H1 (cell line): ENCODE results near the gene ARL8A. TPM values are rescaled to one million over a fixed set of nuclear protein-coding genes. Genes with fewer than 3 reads are reported as not detected.

Experiments
- CTCF ChIA-PET: fragments of 300-600 bp; sonication (Branson Sonifier 250); formaldehyde crosslinking; loops from one replicate; lab custom pipeline; 2021; ENCODE audit not compliant: partially characterized antibody; lab: Charles Lee
- POLR2A ChIA-PET: fragments of 300-600 bp; sonication (Branson Sonifier 250); formaldehyde crosslinking; loops from one replicate; lab custom pipeline; 2021; ENCODE audit warnings: inconsistent platforms; ENCODE audit not compliant: partially characterized antibody; lab: Charles Lee
- DNase-seq, 2 experiments: peaks; one replicate each; pipeline versions ENCODE4 v3.0.0 to v3.0.0-alpha.2; 2010 to 2022; ENCODE audit warnings: low spot score in 2 of 2, low read depth in 1 of 2, mixed read lengths in 1 of 2
- FAIRE-seq: peaks from 2 replicates; lab custom pipeline; 2011; peaks lifted over from hg19 to GRCh38; lab: Jason Lieb, UNC
- H2AFZ ChIP-seq: 2 replicates; pipeline ENCODE4 v1.8.1; 2012; ENCODE audit warnings: low read length, inconsistent platforms
- H2AK5ac ChIP-seq: 2 replicates; pipeline ENCODE4 v1.6.1; 2013; ENCODE audit warnings: low read depth, low read length
- H2BK120ac ChIP-seq: replicated peaks from 2 replicates; pipeline ENCODE3; 2013; ENCODE audit warnings: low read depth, low read length, inconsistent platforms
- H2BK12ac ChIP-seq: 2 replicates; pipeline ENCODE4 v1.6.1; 2013; ENCODE audit warnings: low read depth, low read length
- H2BK15ac ChIP-seq: 2 replicates; pipeline ENCODE4 v1.6.1; 2013; ENCODE audit warnings: low read length
- H2BK20ac ChIP-seq: 2 replicates; pipeline ENCODE4 v1.6.1; 2013; ENCODE audit warnings: low read length
- H2BK5ac ChIP-seq: 2 replicates; pipeline ENCODE4 v1.6.1; 2013; ENCODE audit warnings: low read depth, low read length
- H3K14ac ChIP-seq: 2 replicates; pipeline ENCODE4 v1.6.1; 2013; ENCODE audit warnings: inconsistent platforms; ENCODE audit not compliant: insufficient read length
- H3K18ac ChIP-seq: 2 replicates; pipeline ENCODE4 v1.6.1; 2013; ENCODE audit warnings: low read length; ENCODE audit errors: extremely low read depth
- H3K23ac ChIP-seq: 2 replicates; pipeline ENCODE4 v1.6.1; 2013; ENCODE audit warnings: inconsistent platforms; ENCODE audit not compliant: insufficient read length
- H3K23me2 ChIP-seq: 2 replicates; pipeline ENCODE4 v1.6.1; 2013; ENCODE audit warnings: low read depth, low read length
- H3K27ac ChIP-seq: 2 replicates; pipeline ENCODE4 v1.6.1; 2011; ENCODE audit warnings: low read depth, low read length, inconsistent platforms
- H3K27me3 ChIP-seq, 4 experiments: replicated peaks in 1 of 4; 1 replicate in 1 of 4; 2 replicates in 3 of 4; pipeline versions ENCODE4 v1.6.1 to v1.8.1; 2011 to 2013; ENCODE audit warnings: low read length in 3 of 4, mild to moderate bottlenecking in 3 of 4, inconsistent platforms in 2 of 4, mixed read lengths in 2 of 4, moderate library complexity in 1 of 4; ENCODE audit not compliant: control insufficient read depth in 3 of 4, insufficient read depth in 3 of 4; ENCODE audit errors: extremely low read depth in 1 of 4
- H3K36me3 ChIP-seq, 4 experiments: 2 replicates each; pipeline versions ENCODE4 v1.6.1 to v1.8.1; 2011 to 2013; ENCODE audit warnings: mild to moderate bottlenecking in 4 of 4, low read length in 3 of 4, moderate library complexity in 2 of 4, control low read depth in 1 of 4, inconsistent platforms in 1 of 4; ENCODE audit not compliant: insufficient read depth in 4 of 4, control insufficient read depth in 2 of 4
- H3K4ac ChIP-seq: replicated peaks from 2 replicates; pipeline ENCODE3; 2013; ENCODE audit warnings: low read length, low read depth, mixed read lengths, inconsistent platforms; ENCODE audit not compliant: insufficient read length
- H3K4me1 ChIP-seq, 4 experiments: replicated peaks in 1 of 4; 1 replicate in 1 of 4; 2 replicates in 3 of 4; pipeline versions ENCODE4 v1.6.1 to v1.8.1; 2011 to 2013; ENCODE audit warnings: low read length in 3 of 4, inconsistent platforms in 2 of 4, mixed read lengths in 1 of 4; ENCODE audit not compliant: insufficient read depth in 4 of 4, control insufficient read depth in 3 of 4
- H3K4me2 ChIP-seq, 2 experiments: 2 replicates each; pipeline versions ENCODE4 v1.6.1 to v1.8.1; 2011 to 2013; ENCODE audit warnings: low read depth in 2 of 2, low read length in 2 of 2, control low read depth in 1 of 2, inconsistent platforms in 1 of 2, mild to moderate bottlenecking in 1 of 2; ENCODE audit not compliant: insufficient read depth in 1 of 2
- H3K4me3 ChIP-seq, 4 experiments: fragments of 200-600, 300-600 bp in 1 of 4; sonication (generic), shearing (Covaris generic), sonication (Bioruptor Twin) in 1 of 4; 2 replicates each; pipeline versions ENCODE4 v1.5.1 to v1.8.1; 2011 to 2016; ENCODE audit warnings: low read length in 4 of 4, low read depth in 3 of 4, control low read depth in 2 of 4, inconsistent platforms in 2 of 4, mild to moderate bottlenecking in 2 of 4, mixed read lengths in 1 of 4, moderate library complexity in 1 of 4; ENCODE audit not compliant: insufficient read depth in 2 of 4; ENCODE audit errors: extremely low read depth in 1 of 4
- H3K56ac ChIP-seq: replicated peaks from 2 replicates; pipeline ENCODE3; 2013; ENCODE audit warnings: low read depth, mild to moderate bottlenecking, mixed read lengths, low read length, inconsistent platforms; ENCODE audit not compliant: insufficient read length
- H3K79me1 ChIP-seq: 2 replicates; pipeline ENCODE4 v1.6.1; 2013; ENCODE audit warnings: low read depth, low read length, control low read depth
- H3K79me2 ChIP-seq, 2 experiments: 2 replicates each; pipeline versions ENCODE4 v1.6.1 to v1.8.1; 2012 to 2013; ENCODE audit warnings: low read length in 2 of 2, mild to moderate bottlenecking in 2 of 2, inconsistent platforms in 1 of 2; ENCODE audit not compliant: insufficient read depth in 2 of 2, control insufficient read depth in 1 of 2
- H3K9ac ChIP-seq, 4 experiments: replicated peaks in 1 of 4; 1 replicate in 1 of 4; 2 replicates in 3 of 4; pipeline versions ENCODE4 v1.6.1 to v1.8.1; 2011 to 2013; ENCODE audit warnings: low read depth in 3 of 4, low read length in 3 of 4, control low read depth in 2 of 4, mild to moderate bottlenecking in 2 of 4, moderate library complexity in 2 of 4, inconsistent platforms in 1 of 4; ENCODE audit errors: extremely low read depth in 1 of 4
- H3K9me3 ChIP-seq, 2 experiments: 2 replicates each; pipeline versions ENCODE4 v1.6.1 to v1.8.1; 2012 to 2013; ENCODE audit warnings: mild to moderate bottlenecking in 2 of 2, moderate library complexity in 2 of 2, control low read depth in 1 of 2, inconsistent platforms in 1 of 2, low read depth in 1 of 2, low read length in 1 of 2, mixed read lengths in 1 of 2; ENCODE audit not compliant: insufficient read depth in 2 of 2
- H4K20me1 ChIP-seq, 2 experiments: replicated peaks in 1 of 2; 2 replicates each; pipeline versions ENCODE3 to v1.8.1; 2011 to 2013; ENCODE audit warnings: inconsistent platforms in 2 of 2, low read length in 2 of 2, mild to moderate bottlenecking in 1 of 2; ENCODE audit not compliant: insufficient read depth in 2 of 2, control insufficient read depth in 1 of 2
- H4K5ac ChIP-seq: 2 replicates; pipeline ENCODE4 v1.6.1; 2013; ENCODE audit warnings: low read length, low read depth, mixed read lengths, inconsistent platforms; ENCODE audit not compliant: insufficient read length
- H4K8ac ChIP-seq: 2 replicates; pipeline ENCODE4 v1.8.0; 2013; ENCODE audit warnings: mild to moderate bottlenecking, moderate library complexity, low read length, inconsistent platforms; ENCODE audit not compliant: insufficient read depth; ENCODE audit errors: extremely low read depth
- H4K91ac ChIP-seq: replicated peaks from 2 replicates; pipeline ENCODE3; 2013; ENCODE audit warnings: low read length, mixed read lengths, inconsistent platforms; ENCODE audit not compliant: insufficient read length
- EZH2 ChIP-seq: fragments of 200-600 bp; sonication (generic); IDR thresholded peaks from 2 replicates; pipeline ENCODE4 v1.7.1; 2012; ENCODE audit warnings: low read depth, mild to moderate bottlenecking, moderate library complexity, low read length, inconsistent platforms; ENCODE audit not compliant: severe bottlenecking
- SP2 ChIP-seq: IDR thresholded peaks from 2 replicates; pipeline ENCODE4 v1.6.1; 2012; ENCODE audit warnings: mild to moderate bottlenecking, low read length, inconsistent platforms
- WGBS, 2 experiments: shearing (Covaris generic) in 1 of 2; methylation state at CpG; one replicate each; pipeline versions ENCODE4 v1.1.6 to v1.1.7; 2013 to 2015; ENCODE audit warnings: low lambda C conversion rate in 2 of 2, mixed read lengths in 2 of 2, inconsistent platforms in 1 of 2, low coverage in 1 of 2, missing lambda C conversion rate in 1 of 2; ENCODE audit not compliant: insufficient replicate concordance in 2 of 2, insufficient coverage in 1 of 2, insufficient read length in 1 of 2; ENCODE audit errors: extremely low coverage in 1 of 2, missing lambda C conversion rate in 1 of 2; 5-methylcytosine and 5-hydroxymethylcytosine counted together
- polyA plus RNA-seq, 7 experiments: library from polyadenylated mRNA; depleted of rRNA in 3 of 7; stranded (reverse) in 5 of 7; unstranded in 2 of 7; fragments of >200 nt in 5 of 7; fragments of 200-250 nt in 2 of 7; gene quantifications; 1 replicate in 5 of 7; 2 replicates in 1 of 7; 4 replicates in 1 of 7; pipeline versions ENCODE4 v1.2.1 to v1.2.3, GENCODE V29; 2011 to 2013; ENCODE audit warnings: missing spikeins in 2 of 7, mixed read lengths in 2 of 7
- total RNA-seq: library from RNA; stranded (reverse); fragmentation: NEBNext Ultra II Directional; extraction: Animal tissue kit (Norgen Biotek cat#: 25700); gene quantifications from 2 replicates; pipeline ENCODE4 v1.2.1, GENCODE V29; 2021
- TF ChIP-seq, protein P1 (sequence below), 3 experiments: IDR thresholded peaks; 1 replicate in 2 of 3; 2 replicates in 1 of 3; pipeline versions ENCODE4 v1.5.1 to v1.6.1; 2011; ENCODE audit warnings: low read length in 3 of 3, mild to moderate bottlenecking in 3 of 3, inconsistent platforms in 2 of 3, low read depth in 1 of 3, moderate library complexity in 1 of 3; ENCODE audit not compliant: insufficient read depth in 1 of 3; ENCODE audit errors: control extremely low read depth in 1 of 3

ARL8A gene
- total and polyA plus RNA-seq, 2 of the 8 experiments (the other 6 are each of a cell fraction or from before 2014, with no cell fraction given), result 40.3 to 58.7 TPM

GRCh38 chr1:202146993-202147392, 2.5 kb upstream of the ARL8A start:
- Histone ChIP-seq H2BK5ac (no peak overlapping the region), H4K5ac (no peak overlapping the region), H3K27me3 (peaks cover 0 to 7% (median 2%) of the 10 kb centered on the region in 4 experiments; a peak in 3 of 7 replicates), H4K91ac (no peak overlapping the region), H2BK12ac (0 out of 2 replicates have a peak overlapping the region, but pooled peaks have one; percentile 23), H3K36me3 (no peaks in the 10 kb centered on the region), H4K20me1 (peaks cover 2 to 9% of the 10 kb centered on the region in 2 experiments), H3K4ac (no peak overlapping the region), H2BK120ac (no peak overlapping the region), H3K23me2 (peaks cover 13% of the 10 kb centered on the region), H2BK15ac (no peak overlapping the region), H2AFZ (no peak overlapping the region), H3K27ac (no peak overlapping the region), H3K14ac (no peak overlapping the region), H3K18ac (no peak overlapping the region), H3K79me1 (peaks cover 8% of the 10 kb centered on the region), H2AK5ac (no peak overlapping the region), H2BK20ac (no peak overlapping the region), H3K56ac (no peak overlapping the region), H3K4me1 (peaks cover 3 to 13% (median 9%) of the 10 kb centered on the region in 4 experiments; a peak in 6 of 7 replicates), H3K9ac (no peak overlapping the region), H3K4me3 (no peak overlapping the region), H3K4me2 (no peak overlapping the region), H3K9me3 (no peaks in the 10 kb centered on the region), H3K79me2 (peaks cover 3 to 17% of the 10 kb centered on the region in 2 experiments; a peak in 3 of 4 replicates), H4K8ac (no peak overlapping the region), H3K23ac (no peak overlapping the region)
- TF ChIP-seq EZH2, result no peak
- TF ChIP-seq, protein P1, sequence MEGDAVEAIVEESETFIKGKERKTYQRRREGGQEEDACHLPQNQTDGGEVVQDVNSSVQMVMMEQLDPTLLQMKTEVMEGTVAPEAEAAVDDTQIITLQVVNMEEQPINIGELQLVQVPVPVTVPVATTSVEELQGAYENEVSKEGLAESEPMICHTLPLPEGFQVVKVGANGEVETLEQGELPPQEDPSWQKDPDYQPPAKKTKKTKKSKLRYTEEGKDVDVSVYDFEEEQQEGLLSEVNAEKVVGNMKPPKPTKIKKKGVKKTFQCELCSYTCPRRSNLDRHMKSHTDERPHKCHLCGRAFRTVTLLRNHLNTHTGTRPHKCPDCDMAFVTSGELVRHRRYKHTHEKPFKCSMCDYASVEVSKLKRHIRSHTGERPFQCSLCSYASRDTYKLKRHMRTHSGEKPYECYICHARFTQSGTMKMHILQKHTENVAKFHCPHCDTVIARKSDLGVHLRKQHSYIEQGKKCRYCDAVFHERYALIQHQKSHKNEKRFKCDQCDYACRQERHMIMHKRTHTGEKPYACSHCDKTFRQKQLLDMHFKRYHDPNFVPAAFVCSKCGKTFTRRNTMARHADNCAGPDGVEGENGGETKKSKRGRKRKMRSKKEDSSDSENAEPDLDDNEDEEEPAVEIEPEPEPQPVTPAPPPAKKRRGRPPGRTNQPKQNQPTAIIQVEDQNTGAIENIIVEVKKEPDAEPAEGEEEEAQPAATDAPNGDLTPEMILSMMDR (IDR thresholded peaks at IDR 0.05; ENCODE audit: control extremely low read depth in 1 of 3, insufficient read depth in 1 of 3, low read depth in 1 of 3, low read length in 3 of 3), result no peak
- no peak for TF ChIP-seq SP2
- WGBS, 2 experiments, result 72% methylated on average over 3 of the region's 3 CpGs; no CpG with 5 or more reads in 1 of the 2 experiments
- FAIRE-seq (no peak), DNase-seq (no peak)
- ChIA-PET POLR2A (interaction anchor here (1.3 to 1.6 kb wide), 2 partner anchors 12 to 16 kb away, joined by 3 to 4 read pairs; no protein-coding TSS in a partner anchor), CTCF (interaction anchor here (0.6 to 6.1 kb wide), 8 partner anchors 9 to 1206 kb away, joined by 3 to 50 read pairs (median 5); partner anchors contain the start of gene PTPN7)
